ENCODE data around the gene ATXN7L2.
A peak's percentile ranks its signal among the peaks of the same experiment; 100 is the strongest.

ATXN7L2 gene

DNA sequence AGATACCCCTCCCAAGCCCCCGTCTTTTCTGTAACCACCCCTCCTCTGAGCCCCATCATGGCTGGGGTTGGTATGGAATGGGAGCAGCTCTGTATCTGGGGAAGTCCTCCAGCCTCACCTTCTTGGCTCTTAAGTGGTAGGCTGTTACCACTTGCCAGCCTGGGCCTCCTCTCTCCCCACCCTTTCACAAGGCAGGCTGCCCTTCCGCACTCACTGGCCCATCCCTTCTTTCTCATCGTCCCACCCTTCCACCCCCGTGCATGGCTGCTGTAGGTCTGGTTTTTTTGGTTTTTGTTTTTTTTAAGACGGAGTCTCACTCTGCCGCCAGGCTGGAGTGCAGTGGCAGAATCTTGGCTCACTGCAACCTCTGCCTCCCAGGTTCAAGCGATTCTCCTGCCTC lies 15.4 kb downstream of the ATXN7L2 start:
- DNase-seq (ENCODE audit: low read depth), result no peak

GRCh38 chr1:109499661-109500536 lies 16.2 kb downstream of the ATXN7L2 start:
- DNase-seq (ENCODE audit: low read depth), result peak; percentile 14

- peak; percentile 69 for DNase-seq (ENCODE audit: low read depth)
Observed at GRCh38 chr1:109500941-109501381, 17.3 kb downstream of the ATXN7L2 start.

- no peak for DNase-seq (ENCODE audit: low read depth)
Observed at GRCh38 chr1:109501644-109502363, 18.1 kb downstream of the ATXN7L2 start.

DNA sequence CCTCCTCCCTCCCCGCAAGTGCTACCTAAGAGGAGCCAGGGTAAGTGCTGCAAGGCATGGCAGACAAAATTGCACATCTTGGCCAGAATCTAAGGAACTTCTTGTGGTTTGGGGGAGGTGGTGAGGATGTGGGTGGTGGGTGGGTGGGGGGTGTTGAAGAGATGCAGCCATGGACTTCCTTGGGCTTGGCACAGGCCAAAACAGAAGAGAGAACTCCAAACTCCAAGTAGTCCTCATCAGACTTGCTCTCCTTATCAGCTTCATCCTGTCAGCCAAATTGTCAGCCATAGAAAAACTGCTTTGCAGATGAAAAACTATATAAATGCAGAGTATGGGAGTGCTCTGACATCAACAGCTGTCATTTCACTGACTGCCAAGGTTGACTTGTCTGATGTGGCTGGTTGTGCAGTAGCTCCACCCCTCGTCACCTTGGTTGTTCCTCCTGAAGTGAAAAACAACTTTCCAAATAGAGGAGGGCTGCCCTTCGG lies 18.7 kb downstream of the ATXN7L2 start:
- no peak for DNase-seq (ENCODE audit: low read depth)

DNA sequence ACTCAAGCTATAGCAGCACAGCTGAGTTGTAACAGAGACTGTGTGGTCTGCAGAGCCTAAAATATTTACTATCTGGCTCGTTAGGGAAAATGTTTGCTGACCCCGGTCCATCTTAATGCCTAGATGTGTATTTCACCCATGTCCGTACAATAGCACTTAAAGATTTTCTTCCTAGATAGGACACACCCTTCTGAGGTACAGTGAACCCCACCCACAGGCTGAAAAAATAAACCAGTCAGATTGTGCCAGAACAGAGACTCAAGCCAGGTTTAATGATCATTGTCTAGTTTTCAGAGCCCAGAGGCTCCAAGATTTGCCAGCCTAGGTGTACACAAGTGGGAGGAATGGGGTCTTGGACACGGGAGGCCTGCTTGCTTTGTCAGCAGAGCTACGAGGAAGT lies 20.2 kb downstream of the ATXN7L2 start:
- no peak for DNase-seq (ENCODE audit: low read depth)

- no peak for DNase-seq (ENCODE audit: low read depth)
Observed at GRCh38 chr1:109504974-109505373, 21.3 kb downstream of the ATXN7L2 start.

DNA sequence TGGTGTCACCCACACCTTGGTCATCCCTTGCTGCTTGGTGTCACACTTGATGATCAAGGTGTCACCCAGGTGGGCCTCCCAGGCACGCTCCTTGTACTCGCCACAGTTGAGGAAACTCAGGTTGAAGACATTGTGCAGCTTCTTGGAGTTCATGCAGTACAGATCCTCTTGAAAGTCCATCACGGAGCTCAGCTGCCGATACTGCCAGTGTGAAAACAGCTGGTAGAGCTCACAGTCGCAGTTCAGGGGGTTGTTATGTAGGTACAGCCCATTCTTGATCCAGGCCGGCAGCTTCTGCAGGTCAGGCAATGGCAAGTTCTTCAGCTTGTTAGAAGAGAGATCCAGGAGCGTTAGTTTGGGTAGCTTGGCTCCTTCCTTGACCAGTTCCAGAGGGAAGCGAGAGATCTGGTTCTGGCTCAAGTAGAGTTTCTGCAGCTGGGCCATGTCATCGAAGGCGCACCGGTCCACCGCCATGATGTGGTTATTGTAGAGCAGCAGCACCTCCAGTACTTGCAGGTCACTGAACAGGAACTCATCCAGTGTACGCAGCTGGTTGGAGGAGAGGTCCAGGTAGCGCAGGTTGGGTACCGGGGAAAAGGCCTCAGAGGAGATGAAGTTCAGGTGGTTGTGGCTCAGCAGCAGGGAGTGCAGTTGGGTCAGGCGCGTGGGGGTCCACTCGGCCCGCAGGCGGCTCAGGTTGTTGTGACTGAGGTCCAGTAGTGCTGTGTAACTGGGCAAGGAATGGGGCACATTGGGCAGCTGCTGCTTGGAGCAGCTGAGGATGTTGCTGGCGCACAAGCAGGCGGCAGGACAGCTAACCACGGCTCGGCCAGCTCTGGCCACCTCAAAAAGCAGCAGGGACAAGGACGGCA lies 24.5 kb downstream of the ATXN7L2 start:
- no peak for DNase-seq (ENCODE audit: low read depth)

DNA sequence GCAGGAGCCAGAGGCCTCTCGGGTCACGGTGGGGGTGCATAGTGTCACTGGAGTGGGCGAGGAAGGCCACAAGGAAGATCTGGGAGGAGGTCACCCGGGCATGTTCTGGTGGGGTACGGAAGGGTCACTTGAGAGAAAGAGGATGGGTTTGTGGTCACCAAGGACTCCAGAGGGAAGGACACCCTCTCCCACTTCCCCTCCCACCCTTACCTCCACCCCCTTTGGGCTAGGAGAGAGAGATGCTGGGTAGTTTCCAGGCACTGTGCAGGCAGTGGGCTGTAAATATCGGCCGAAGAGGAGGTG lies 25.1 kb downstream of the ATXN7L2 start:
- DNase-seq (ENCODE audit: low read depth), result no peak

- no peak for DNase-seq (ENCODE audit: low read depth)
Observed at GRCh38 chr1:109509176-109510134, 25.8 kb downstream of the ATXN7L2 start, which contains the start of gene AMIGO1. TSS of gene AMIGO1 (minus strand) at chr1:109509727. CDS start at chr1:109508912, 815 bp downstream.

DNA sequence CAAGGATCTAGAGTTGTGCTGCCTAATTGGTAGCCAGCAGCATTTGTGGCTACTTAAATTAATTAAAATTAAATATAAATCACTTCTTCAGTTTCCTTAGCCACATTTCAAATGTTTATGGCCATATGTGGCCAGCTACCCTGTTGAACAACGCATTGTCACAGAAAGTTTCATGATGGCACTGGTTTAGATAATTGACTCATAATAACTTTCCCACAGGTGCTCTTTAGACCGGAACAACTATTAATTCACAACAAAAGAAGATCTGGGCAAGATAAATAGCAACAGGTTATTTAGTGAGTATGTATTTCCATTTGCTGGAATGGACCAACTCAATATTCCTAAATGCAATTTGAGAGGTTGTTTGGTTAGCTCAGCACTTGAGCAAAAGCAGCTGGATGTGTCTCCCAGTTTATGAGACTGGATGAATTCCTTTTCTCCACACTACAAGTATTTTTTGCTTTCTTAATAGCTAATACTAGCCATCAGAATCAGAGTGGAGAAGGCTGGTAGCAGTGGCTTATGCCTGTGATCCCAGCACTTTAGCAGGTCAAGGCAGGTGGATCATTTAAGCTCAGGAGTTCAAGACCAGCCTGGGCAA lies 29.5 kb downstream of the ATXN7L2 start:
- DNase-seq (ENCODE audit: low read depth), result peak; percentile 13

GRCh38 chr1:109514846-109515245 lies 31.1 kb downstream of the ATXN7L2 start:
- no peak for DNase-seq (ENCODE audit: low read depth)

DNA sequence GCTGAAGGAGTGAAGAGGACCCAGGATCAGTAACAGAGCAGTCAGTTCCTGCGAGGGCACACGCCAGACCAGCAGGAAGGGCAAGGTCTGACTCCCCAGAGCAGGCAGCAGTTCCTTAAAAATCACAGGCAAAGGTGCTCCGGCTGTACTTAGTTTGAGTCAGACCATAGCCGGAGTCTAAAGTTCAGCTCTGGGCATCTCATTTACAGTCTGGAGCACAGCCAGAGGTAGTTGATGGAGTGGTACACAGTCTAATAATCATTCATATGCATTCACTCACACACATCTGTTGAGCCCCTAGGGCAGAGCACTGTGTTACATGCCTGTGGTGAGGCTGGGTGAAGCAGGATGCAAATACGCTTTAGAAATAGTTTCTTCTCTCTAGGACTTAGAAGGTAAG lies 33.2 kb downstream of the ATXN7L2 start:
- peak; percentile 17 for DNase-seq (ENCODE audit: low read depth)

DNA sequence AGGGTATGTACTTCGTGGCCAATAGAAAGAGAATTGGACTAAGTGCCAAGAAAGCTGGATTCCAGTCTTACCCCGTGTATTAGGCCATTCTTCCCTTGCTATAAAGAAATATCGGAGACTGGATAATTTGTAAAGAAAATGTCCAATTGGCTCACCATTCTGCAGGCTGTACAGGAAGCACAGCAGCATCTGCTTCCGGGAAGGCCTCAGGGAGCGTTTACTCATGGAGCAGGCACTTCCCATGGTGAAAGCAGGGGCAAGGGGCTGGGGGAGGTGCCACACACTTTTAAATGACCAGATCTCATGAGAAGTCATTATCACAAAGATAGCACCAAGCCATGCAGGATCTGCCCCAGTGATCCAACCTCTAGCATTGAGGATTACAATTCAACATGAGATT lies 33.6 kb downstream of the ATXN7L2 start:
- DNase-seq (ENCODE audit: low read depth), result no peak

GRCh38 chr1:109521002-109521951 lies 37.6 kb downstream of the ATXN7L2 start:
- no peak for DNase-seq (ENCODE audit: low read depth)

GRCh38 chr1:109522026-109522425 lies 38.3 kb downstream of the ATXN7L2 start:
- no peak for DNase-seq (ENCODE audit: low read depth)

DNA sequence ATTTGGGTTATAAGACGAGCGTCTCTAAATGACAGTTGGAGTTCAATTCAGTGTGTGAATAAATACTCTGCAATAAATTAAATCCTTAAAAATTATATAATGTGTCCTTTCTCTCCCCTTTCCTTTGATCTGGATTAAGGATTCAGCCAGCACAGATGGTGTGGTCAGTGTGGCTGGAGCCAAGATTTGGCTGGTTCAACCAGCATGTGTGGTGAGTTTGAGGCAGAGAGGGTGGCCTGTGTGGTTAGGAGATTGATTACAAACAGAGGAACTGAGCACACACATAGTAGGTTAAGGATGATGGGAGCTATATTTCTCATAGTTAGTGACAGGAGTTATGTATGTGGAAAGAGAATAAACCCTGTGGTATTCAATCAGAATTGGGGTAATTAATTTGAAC lies 40.0 kb downstream of the ATXN7L2 start:
- DNase-seq (ENCODE audit: low read depth), result no peak

GRCh38 chr1:109527098-109527811 lies 43.5 kb downstream of the ATXN7L2 start:
- DNase-seq (ENCODE audit: low read depth), result no peak
